ENCODE results near the gene UTP3.
A peak's percentile ranks its signal among the peaks of the same experiment; 100 is the strongest.
"Not testable (repeated sequence)": the region's sequence is repeated elsewhere in the genome, so short reads cannot be mapped to it uniquely, and the experiment has no call there.

UTP3 gene

DNA sequence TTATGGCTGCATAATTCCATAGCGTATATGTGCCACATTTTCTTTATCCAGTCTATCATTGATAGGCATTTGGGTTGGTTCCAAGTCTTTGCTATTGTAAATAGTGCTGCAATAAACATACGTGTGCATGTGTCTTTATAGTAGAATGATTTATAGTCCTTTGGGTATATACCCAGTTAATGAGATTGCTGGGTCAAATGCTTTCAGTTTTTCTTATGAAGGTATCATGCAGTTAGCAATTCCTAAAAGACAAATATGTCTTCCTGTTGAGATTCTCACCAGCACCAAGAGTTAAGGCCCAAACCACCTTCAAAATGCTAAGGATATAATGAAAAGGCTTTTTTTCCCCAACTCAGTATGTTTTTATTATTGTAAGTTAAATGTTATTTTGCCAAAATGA is 14.3 kb downstream of the UTP3 start:
- not testable (repeated sequence) for H3K18ac ChIP-seq (ENCODE audit: low read length); H3K27ac ChIP-seq (ENCODE audit: low read depth, low read length); H2BK5ac ChIP-seq (ENCODE audit: low read length); H3K4me1 ChIP-seq (ENCODE audit: control insufficient read depth, low read depth, low read length); H3K79me1 ChIP-seq (ENCODE audit: low read length); H4K8ac ChIP-seq (ENCODE audit: low read depth, low read length); H3K79me2 ChIP-seq (ENCODE audit: control insufficient read depth, insufficient read depth, low read length); H2BK15ac ChIP-seq (replicated peaks; ENCODE audit: low read depth); H3K23ac ChIP-seq (ENCODE audit: low read length); H2AK5ac ChIP-seq (ENCODE audit: low read length); H3K56ac ChIP-seq (ENCODE audit: low read length); H3K36me3 ChIP-seq (ENCODE audit: control insufficient read depth, insufficient read depth, low read length); H3K27me3 ChIP-seq (ENCODE audit: insufficient read depth, low read length, poor library complexity); H3K4me2 ChIP-seq (ENCODE audit: low read length); H3K4ac ChIP-seq (ENCODE audit: low read depth, low read length); H3K9ac ChIP-seq (ENCODE audit: low read length); H4K5ac ChIP-seq (ENCODE audit: low read length); DNase-seq; H3K4me3 ChIP-seq (ENCODE audit: low read length); H2BK120ac ChIP-seq (ENCODE audit: low read depth, low read length)
- WGBS (ENCODE audit: extremely low coverage, insufficient coverage, low lambda C conversion rate), result no CpG with 5 or more reads among the region's 2 CpGs

DNA sequence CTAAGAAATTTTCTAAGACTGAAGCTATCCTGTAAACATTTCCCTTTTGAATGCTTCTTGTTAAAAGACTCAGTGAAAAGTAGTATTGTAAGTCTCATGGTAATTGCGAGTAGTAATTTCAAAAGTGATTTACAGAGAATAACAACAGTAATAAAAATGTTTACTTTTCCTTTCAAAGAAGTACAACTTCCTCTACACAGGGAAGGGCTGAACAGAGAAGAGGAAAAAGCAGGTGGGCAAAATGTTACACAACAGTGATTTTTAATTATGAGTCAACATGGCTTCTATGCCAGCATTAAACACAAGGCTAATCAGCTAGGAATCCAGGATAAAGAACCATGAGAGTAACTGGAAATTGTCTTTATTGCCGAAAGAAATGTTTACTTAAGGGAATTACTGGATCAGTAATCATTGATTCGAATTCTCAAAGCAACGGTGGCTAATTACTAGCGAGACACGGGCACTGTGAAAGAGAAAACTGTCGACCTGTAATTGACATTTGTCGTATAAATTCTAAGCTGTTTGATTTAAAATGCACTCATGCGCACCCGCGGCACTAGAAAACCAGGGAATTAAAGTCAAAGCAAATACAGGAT is 15.4 kb downstream of the UTP3 start:
- H3K4me3 ChIP-seq (ENCODE audit: low read length), result peak overlapping the region; percentile 63
- H3K27me3 ChIP-seq (ENCODE audit: insufficient read depth, low read length, poor library complexity), result no peaks in the 10 kb centered on the region
- peak overlapping the region; percentile 81 for H3K23ac ChIP-seq (ENCODE audit: low read length)
- peak overlapping the region; percentile 97 for H3K27ac ChIP-seq (ENCODE audit: low read depth, low read length)
- no peak overlapping the region for H2BK120ac ChIP-seq (ENCODE audit: low read depth, low read length)
- no peak overlapping the region for H4K5ac ChIP-seq (ENCODE audit: low read length)
- DNase-seq, result no peak
- H3K4ac ChIP-seq (ENCODE audit: low read depth, low read length), result no peak overlapping the region
- H3K4me2 ChIP-seq (ENCODE audit: low read length), result peak overlapping the region; percentile 81
- H3K18ac ChIP-seq (ENCODE audit: low read length), result peak overlapping the region; percentile 52
- WGBS (ENCODE audit: extremely low coverage, insufficient coverage, low lambda C conversion rate), result no CpG with 5 or more reads among the region's 11 CpGs
- H3K79me1 ChIP-seq (ENCODE audit: low read length), result no peaks in the 10 kb centered on the region
- peak overlapping the region; percentile 88 for H3K9ac ChIP-seq (ENCODE audit: low read length)
- peak overlapping the region; percentile 93 for H3K56ac ChIP-seq (ENCODE audit: low read length)
- peak overlapping the region; percentile 39 for H2BK15ac ChIP-seq (replicated peaks; ENCODE audit: low read depth)
- H2AK5ac ChIP-seq (ENCODE audit: low read length), result no peak overlapping the region
- H3K4me1 ChIP-seq (ENCODE audit: control insufficient read depth, low read depth, low read length), result peaks cover 2% of the 10 kb centered on the region
- peaks cover 9% of the 10 kb centered on the region for H3K79me2 ChIP-seq (ENCODE audit: control insufficient read depth, insufficient read depth, low read length)
- no peaks in the 10 kb centered on the region for H3K36me3 ChIP-seq (ENCODE audit: control insufficient read depth, insufficient read depth, low read length)
- peak overlapping the region; percentile 93 for H4K8ac ChIP-seq (ENCODE audit: low read depth, low read length)
- no peak overlapping the region for H2BK5ac ChIP-seq (ENCODE audit: low read length)

DNA sequence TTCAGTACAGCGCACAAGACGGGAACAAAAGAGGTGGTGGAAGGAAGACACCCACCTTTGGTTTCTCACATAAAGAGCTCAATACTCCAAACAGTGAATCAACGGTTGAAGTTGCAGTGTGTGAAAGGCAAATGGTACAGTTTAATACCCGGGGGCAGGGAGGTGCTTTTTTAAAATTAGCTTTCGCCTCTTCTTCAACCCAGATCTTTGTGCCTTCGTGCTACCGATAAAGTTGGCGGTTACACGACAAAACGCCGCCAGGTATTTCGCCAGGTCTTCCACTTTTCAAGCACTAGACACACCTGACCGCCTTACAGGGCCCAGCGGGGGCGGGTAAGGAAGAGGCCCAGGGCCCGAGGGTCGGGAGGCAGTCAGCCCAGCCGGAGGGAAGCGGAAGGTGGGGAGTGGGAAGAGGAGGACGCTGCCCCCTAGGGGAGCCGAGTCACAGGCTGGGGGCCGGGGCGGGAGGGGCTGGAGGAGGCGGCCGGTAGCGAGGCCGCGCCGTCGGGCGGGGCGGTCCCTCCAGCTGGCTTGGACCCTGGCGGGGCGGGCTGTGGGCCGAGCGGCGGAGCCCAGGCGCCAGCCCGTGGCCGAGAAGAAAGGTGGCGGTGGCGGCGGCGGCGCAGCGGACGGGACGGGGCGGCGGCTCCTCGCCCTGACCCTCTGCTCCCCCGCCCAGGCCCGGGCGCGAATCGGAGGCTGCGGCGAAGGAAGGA is 16.0 kb downstream of the UTP3 start:
- H3K9ac ChIP-seq (ENCODE audit: low read length), result peak overlapping the region; percentile 88

DNA sequence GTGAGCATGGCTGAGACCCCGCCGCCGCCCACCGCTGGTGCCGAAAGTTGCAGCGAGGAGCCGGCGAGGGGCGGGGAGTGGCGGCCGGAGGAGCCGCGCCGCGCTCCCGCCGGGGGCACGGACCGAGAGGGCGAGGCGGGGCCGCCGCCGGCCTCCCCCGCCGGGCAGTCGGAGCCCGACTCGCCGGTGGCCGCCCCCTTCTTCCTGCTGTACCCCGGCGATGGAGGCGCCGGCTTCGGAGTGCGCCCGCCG is 16.5 kb downstream of the UTP3 start:
- H2BK15ac ChIP-seq (replicated peaks; ENCODE audit: low read depth), result no peak overlapping the region
- H3K9ac ChIP-seq (ENCODE audit: low read length), result peak overlapping the region; percentile 85
- no peak overlapping the region for H2AK5ac ChIP-seq (ENCODE audit: low read length)
- WGBS (ENCODE audit: extremely low coverage, insufficient coverage, low lambda C conversion rate), result no CpG with 5 or more reads among the region's 39 CpGs
- no peaks in the 10 kb centered on the region for H3K36me3 ChIP-seq (ENCODE audit: control insufficient read depth, insufficient read depth, low read length)
- H3K56ac ChIP-seq (ENCODE audit: low read length), result peak overlapping the region; percentile 94
- H3K4me3 ChIP-seq (ENCODE audit: low read length), result peak overlapping the region; percentile 83
- H3K79me2 ChIP-seq (ENCODE audit: control insufficient read depth, insufficient read depth, low read length), result peaks cover 10% of the 10 kb centered on the region
- H4K5ac ChIP-seq (ENCODE audit: low read length), result no peak overlapping the region
- no peak overlapping the region for H3K23ac ChIP-seq (ENCODE audit: low read length)
- H2BK5ac ChIP-seq (ENCODE audit: low read length), result no peak overlapping the region
- no peak overlapping the region for H3K4me2 ChIP-seq (ENCODE audit: low read length)
- H3K18ac ChIP-seq (ENCODE audit: low read length), result peak overlapping the region; percentile 95
- no peak overlapping the region for H4K8ac ChIP-seq (ENCODE audit: low read depth, low read length)
- H3K27me3 ChIP-seq (ENCODE audit: insufficient read depth, low read length, poor library complexity), result no peaks in the 10 kb centered on the region
- no peak overlapping the region for H2BK120ac ChIP-seq (ENCODE audit: low read depth, low read length)
- H3K79me1 ChIP-seq (ENCODE audit: low read length), result peaks cover 2% of the 10 kb centered on the region
- peak overlapping the region; percentile 97 for H3K27ac ChIP-seq (ENCODE audit: low read depth, low read length)
- peaks cover 2% of the 10 kb centered on the region for H3K4me1 ChIP-seq (ENCODE audit: control insufficient read depth, low read depth, low read length)
- DNase-seq, result no peak
- H3K4ac ChIP-seq (ENCODE audit: low read depth, low read length), result peak overlapping the region; percentile 75

More for the DNA sequence above, 16.0 kb downstream of the UTP3 start:
- H3K18ac ChIP-seq (ENCODE audit: low read length), result peak overlapping the region; percentile 95
- H3K4me1 ChIP-seq (ENCODE audit: control insufficient read depth, low read depth, low read length), result peaks cover 2% of the 10 kb centered on the region
- H2BK5ac ChIP-seq (ENCODE audit: low read length), result peak overlapping the region; percentile 21
- no peaks in the 10 kb centered on the region for H3K79me1 ChIP-seq (ENCODE audit: low read length)
- no CpG with 5 or more reads among the region's 58 CpGs for WGBS (ENCODE audit: extremely low coverage, insufficient coverage, low lambda C conversion rate)
- H3K36me3 ChIP-seq (ENCODE audit: control insufficient read depth, insufficient read depth, low read length), result no peaks in the 10 kb centered on the region
- no peak overlapping the region for H2AK5ac ChIP-seq (ENCODE audit: low read length)
- peak overlapping the region; percentile 97 for H3K27ac ChIP-seq (ENCODE audit: low read depth, low read length)
- H4K8ac ChIP-seq (ENCODE audit: low read depth, low read length), result peak overlapping the region; percentile 93
- peak overlapping the region; percentile 81 for H3K4me2 ChIP-seq (ENCODE audit: low read length)
- H3K56ac ChIP-seq (ENCODE audit: low read length), result peak overlapping the region; percentile 94
- H4K5ac ChIP-seq (ENCODE audit: low read length), result no peak overlapping the region
- H3K23ac ChIP-seq (ENCODE audit: low read length), result peak overlapping the region; percentile 81
- H3K4me3 ChIP-seq (ENCODE audit: low read length), result peak overlapping the region; percentile 83
- no peak overlapping the region for H2BK120ac ChIP-seq (ENCODE audit: low read depth, low read length)
- peak overlapping the region; percentile 75 for H3K4ac ChIP-seq (ENCODE audit: low read depth, low read length)
- peaks cover 9% of the 10 kb centered on the region for H3K79me2 ChIP-seq (ENCODE audit: control insufficient read depth, insufficient read depth, low read length)
- DNase-seq, result peak; percentile 95
- no peaks in the 10 kb centered on the region for H3K27me3 ChIP-seq (ENCODE audit: insufficient read depth, low read length, poor library complexity)
- H2BK15ac ChIP-seq (replicated peaks; ENCODE audit: low read depth), result peak overlapping the region; percentile 39

DNA sequence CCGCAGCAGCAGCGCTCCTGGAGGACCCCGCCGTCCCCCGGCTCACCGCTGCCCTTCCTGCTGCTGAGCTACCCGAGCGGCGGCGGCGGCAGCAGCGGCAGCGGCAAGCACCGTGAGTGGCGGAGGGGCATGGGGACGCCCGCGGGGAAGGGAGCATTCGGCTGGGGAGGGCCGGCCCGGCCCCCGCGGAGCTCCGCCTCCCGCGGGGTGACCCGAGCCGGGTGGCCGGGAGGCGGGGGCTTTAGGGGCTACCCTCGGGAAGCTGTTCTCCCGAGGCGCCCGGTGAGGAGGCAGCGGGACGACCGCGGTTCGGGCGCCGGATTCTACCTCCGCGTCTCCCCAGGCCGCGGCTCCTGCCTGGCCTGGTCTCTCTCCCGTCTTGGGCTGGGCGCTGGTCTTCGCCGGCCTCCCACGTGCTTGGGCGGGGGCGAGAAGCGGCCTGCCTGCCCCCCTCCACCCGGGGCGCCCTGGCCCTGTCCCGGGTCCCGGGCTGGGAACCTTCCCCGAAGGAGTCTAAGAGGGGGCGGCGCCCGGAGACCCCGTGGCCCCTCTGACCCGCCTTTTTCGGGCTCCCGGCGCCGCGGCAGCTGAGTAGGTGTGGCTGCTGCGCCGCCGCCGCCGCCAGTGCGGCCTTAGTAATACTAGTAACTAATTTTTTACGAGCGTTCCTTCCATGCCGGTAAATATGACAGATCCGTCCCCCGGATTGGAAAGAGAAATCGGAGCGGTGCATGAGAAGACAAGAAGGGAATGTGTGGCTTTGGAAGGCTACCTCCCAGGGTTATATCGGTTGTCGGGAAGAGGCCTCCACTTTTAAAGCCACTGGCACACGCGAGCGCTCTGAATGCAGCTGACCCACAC is 17.1 kb downstream of the UTP3 start:
- peak overlapping the region; percentile 97 for H3K27ac ChIP-seq (ENCODE audit: low read depth, low read length)
- no peaks in the 10 kb centered on the region for H3K36me3 ChIP-seq (ENCODE audit: control insufficient read depth, insufficient read depth, low read length)
- H3K18ac ChIP-seq (ENCODE audit: low read length), result peak overlapping the region; percentile 95
- H3K56ac ChIP-seq (ENCODE audit: low read length), result peak overlapping the region; percentile 94
- H2BK5ac ChIP-seq (ENCODE audit: low read length), result no peak overlapping the region
- H3K23ac ChIP-seq (ENCODE audit: low read length), result no peak overlapping the region
- peak overlapping the region; percentile 83 for H3K4me3 ChIP-seq (ENCODE audit: low read length)
- peak; percentile 84 for DNase-seq
- H2BK15ac ChIP-seq (replicated peaks; ENCODE audit: low read depth), result no peak overlapping the region
- H4K8ac ChIP-seq (ENCODE audit: low read depth, low read length), result no peak overlapping the region
- peak overlapping the region; percentile 85 for H3K9ac ChIP-seq (ENCODE audit: low read length)
- H2BK120ac ChIP-seq (ENCODE audit: low read depth, low read length), result no peak overlapping the region
- no peak overlapping the region for H4K5ac ChIP-seq (ENCODE audit: low read length)
- H3K4me1 ChIP-seq (ENCODE audit: control insufficient read depth, low read depth, low read length), result peaks cover 2% of the 10 kb centered on the region
- H3K4me2 ChIP-seq (ENCODE audit: low read length), result peak overlapping the region; percentile 81
- no peaks in the 10 kb centered on the region for H3K27me3 ChIP-seq (ENCODE audit: insufficient read depth, low read length, poor library complexity)
- WGBS (ENCODE audit: extremely low coverage, insufficient coverage, low lambda C conversion rate), result no CpG with 5 or more reads among the region's 86 CpGs
- peaks cover 11% of the 10 kb centered on the region for H3K79me2 ChIP-seq (ENCODE audit: control insufficient read depth, insufficient read depth, low read length)
- peak overlapping the region; percentile 75 for H3K4ac ChIP-seq (ENCODE audit: low read depth, low read length)
- H2AK5ac ChIP-seq (ENCODE audit: low read length), result no peak overlapping the region
- peaks cover 2% of the 10 kb centered on the region for H3K79me1 ChIP-seq (ENCODE audit: low read length)

All from mesendoderm (in vitro differentiated cells).